Measurements from ENCODE around the gene SLC5A10.

The SLC5A10 gene

DNA sequence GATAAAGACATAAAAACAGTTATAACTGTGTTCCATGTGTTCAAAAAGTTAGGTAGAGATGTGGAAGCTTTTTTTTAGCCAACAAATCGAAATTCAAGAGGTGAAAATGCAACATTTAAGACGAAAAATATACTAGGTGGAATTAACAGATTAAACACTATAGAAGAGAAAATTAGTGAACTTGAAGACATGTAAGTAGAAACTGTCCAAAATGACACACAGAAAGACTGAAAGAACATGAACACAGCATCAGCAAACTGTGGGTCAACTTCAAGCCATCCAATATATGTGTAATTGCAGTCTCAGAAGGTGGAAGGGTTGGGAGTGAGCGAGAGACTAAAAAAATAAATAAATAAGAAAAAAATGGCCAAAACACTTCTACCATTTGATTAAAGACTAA, 43.3 kb downstream of the SLC5A10 start:
- TF ChIP-seq, protein P1, sequence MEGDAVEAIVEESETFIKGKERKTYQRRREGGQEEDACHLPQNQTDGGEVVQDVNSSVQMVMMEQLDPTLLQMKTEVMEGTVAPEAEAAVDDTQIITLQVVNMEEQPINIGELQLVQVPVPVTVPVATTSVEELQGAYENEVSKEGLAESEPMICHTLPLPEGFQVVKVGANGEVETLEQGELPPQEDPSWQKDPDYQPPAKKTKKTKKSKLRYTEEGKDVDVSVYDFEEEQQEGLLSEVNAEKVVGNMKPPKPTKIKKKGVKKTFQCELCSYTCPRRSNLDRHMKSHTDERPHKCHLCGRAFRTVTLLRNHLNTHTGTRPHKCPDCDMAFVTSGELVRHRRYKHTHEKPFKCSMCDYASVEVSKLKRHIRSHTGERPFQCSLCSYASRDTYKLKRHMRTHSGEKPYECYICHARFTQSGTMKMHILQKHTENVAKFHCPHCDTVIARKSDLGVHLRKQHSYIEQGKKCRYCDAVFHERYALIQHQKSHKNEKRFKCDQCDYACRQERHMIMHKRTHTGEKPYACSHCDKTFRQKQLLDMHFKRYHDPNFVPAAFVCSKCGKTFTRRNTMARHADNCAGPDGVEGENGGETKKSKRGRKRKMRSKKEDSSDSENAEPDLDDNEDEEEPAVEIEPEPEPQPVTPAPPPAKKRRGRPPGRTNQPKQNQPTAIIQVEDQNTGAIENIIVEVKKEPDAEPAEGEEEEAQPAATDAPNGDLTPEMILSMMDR (conservative IDR thresholded peaks at IDR 0.05; ENCODE audit: low read depth, low read length): no peak
- no peak for DNase-seq (ENCODE audit: low read depth)
- H3K4me3 ChIP-seq (ENCODE audit: low read depth, low read length): no peak overlapping the region

DNA sequence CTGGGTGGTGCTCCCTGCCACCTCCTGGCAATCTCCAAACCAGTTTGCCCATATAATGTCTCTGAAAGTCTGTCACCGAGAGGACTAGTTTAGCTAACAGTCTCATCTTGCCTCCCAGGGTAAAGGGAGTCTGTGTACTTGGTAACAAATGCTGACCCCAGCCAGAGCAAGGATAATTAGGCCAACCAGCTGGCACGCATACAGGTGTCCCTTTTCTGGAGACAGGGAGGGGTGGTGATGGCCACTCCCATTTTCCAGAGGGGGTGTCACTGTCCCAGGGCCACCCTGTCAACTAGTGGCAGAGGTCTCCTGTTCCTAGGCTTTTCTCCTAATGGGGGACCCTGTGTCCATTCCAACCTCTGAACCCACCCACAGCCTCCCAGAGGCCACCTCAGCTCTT, 44.5 kb downstream of the SLC5A10 start:
- TF ChIP-seq, protein P1 (conservative IDR thresholded peaks at IDR 0.05; ENCODE audit: low read depth, low read length): no peak
- H3K4me3 ChIP-seq (ENCODE audit: low read depth, low read length): no peak overlapping the region
- no peak for DNase-seq (ENCODE audit: low read depth)

DNA sequence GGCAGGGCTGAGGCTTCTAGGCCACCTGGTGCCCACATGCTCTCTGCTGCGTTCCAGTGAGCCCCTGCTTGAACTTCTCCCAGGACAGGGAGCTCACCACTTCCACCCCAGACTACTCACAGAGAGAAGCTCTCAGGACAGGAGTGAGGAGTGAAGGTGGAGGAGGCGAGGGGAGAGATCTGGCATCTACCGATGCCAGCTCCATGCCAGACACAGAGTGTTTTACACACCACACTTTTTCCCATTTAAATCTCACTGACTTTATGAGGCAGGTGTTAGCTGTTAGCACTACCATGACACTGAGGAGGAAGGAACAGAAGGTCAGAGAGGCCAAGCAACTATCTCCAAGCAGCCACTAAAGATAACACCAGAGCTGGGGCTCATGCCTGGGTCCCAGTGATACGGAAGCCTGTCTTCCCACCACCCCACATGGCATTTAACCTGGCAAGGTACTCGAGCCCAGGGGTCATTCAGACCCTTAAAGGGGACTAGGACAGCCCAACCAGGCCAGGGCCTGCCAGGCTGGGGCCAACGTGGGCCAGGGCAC, 45.8 kb downstream of the SLC5A10 start:
- H3K4me3 ChIP-seq (ENCODE audit: low read depth, low read length): no peak overlapping the region
- TF ChIP-seq, protein P1 (conservative IDR thresholded peaks at IDR 0.05; ENCODE audit: low read depth, low read length): no peak
- DNase-seq (ENCODE audit: low read depth): no peak

DNA sequence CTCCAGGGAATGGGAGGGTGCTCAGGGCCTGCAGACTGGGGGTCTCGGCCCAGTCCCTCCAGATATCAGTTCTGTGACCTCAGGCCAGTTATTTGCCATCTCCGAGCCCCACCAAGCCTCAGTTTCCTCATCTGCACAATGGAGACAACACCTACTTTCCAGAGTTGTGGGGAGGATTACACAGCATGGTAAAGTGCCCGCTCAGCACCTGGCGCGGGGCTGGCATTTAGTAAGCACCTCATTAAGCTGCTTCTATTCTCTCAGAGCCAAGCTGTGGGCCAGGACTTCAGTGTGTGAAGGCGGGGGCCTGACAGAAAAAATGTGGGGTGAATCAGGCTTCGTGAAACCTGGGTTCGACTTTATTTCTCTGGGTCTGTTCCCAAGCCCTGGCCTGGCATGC, 47.4 kb downstream of the SLC5A10 start:
- no peak for DNase-seq (ENCODE audit: low read depth)
- H3K4me3 ChIP-seq (ENCODE audit: low read depth, low read length): no peak overlapping the region
- TF ChIP-seq, protein P1 (conservative IDR thresholded peaks at IDR 0.05; ENCODE audit: low read depth, low read length): no peak

DNA sequence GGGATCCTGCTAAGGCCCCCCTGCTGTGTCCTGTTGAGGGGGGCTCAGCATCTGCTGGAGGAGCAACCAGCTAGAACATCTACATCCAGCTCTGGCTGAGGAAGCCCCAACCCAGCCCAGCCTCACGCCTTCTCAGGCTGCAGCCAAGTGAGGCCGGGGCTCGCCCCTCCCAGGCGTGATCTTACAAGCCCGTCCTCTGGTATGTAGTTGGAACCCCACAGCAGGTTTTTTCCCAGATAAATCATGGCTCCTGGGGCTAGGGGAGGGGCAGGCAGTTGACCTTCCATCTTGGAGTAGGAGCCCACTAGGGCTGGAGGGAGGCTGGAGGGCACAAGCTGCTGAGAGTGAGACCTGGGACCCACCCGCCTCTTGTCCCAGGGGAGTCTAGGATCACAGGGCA, 47.9 kb downstream of the SLC5A10 start:
- no peak overlapping the region for H3K4me3 ChIP-seq (ENCODE audit: low read depth, low read length)
- TF ChIP-seq, protein P1 (conservative IDR thresholded peaks at IDR 0.05; ENCODE audit: low read depth, low read length): no peak
- no peak for DNase-seq (ENCODE audit: low read depth)

DNA sequence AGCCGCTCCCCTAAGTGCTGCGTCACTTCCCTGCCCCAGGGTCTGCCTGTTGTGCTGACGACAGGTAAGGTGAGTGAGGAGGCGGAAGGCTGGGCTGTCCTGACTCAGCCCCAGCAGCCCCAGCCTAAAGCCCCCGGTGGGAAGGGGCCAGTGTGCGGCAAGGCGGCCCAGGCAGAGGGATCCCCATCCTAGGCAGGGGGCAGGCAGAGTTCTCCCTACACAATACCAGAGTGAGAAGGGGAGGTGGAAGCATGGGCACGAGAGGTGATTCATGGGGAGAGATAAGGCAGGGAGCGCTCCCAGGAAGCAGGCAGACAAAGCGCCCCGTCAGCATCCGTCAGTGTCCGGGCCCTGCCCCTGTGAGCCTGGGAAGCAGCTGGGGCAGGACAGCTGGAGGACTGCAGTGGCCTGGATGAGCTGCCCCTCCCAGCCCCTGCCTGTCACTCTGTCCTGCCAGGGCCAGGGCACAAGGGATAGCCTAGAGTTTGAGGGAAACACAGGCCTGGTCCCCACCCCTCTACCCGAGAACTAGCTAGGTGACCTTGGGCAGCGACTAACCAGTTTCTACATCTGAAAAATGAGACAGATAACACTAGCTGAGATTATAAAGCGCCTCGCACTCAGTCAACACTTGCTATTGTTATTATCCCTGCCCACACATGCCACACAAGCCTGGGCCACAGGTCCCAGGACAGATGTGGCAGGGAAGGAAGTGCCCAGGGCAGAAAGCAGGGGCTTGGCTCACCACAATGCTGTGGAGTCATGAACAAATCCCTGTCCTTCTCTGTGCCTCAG, 48.8 kb downstream of the SLC5A10 start:
- no peak overlapping the region for H3K4me3 ChIP-seq (ENCODE audit: low read depth, low read length)
- TF ChIP-seq, protein P1 (conservative IDR thresholded peaks at IDR 0.05; ENCODE audit: low read depth, low read length): no peak
- DNase-seq (ENCODE audit: low read depth): peak; percentile 56

All from choroid plexus epithelial cell (primary cell).